ENCODE measurements around the gene CSNK1D.

The CSNK1D gene

DNA sequence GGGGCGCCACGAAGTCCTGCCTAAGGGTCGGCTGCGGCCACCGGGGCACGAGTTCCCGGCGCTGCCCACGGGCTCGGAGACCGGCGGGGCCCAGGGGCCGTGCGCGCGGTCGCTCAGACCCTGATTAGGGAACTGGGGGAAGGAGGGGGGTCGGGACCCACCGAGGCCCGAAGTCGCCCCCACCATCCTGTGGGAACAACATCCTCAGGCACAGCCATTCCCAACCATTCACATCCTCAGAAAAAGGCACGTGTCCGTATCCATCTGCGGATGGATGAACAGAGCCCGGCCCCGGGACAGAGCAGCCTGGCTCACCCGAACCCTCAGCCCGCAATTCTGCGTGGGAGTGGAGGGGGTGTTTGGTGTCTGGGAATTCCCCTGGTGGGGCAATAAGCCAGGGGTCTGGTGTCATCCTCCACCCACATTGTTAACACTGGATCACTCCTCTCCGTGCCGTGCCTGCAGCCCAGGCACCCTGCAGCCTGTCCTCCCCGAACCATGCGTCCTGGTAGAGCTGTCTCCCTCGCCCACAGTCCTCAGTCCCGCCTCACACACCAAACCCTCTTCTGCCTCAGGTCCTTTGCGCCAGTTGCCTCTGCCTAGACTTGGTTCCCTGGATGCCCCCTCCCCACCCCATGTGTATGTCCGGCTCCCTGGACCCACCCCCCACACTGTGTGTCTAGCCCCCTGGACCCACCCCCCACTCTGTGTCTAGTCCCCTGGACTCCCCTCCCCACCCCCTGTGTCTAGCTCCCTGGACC, 60.1 kb downstream of the CSNK1D start:
- TF ChIP-seq GATA3 (IDR thresholded peaks at IDR 0.05; ENCODE audit: low read depth, low read length) (no peak), GATA2 (IDR thresholded peaks at IDR 0.05; ENCODE audit: low read depth, low read length) (no peak)

GRCh38 chr17:82212331-82213250, 60.9 kb downstream of the CSNK1D start, which contains the start of gene CCDC57:
TSS of gene CCDC57 (minus strand) at chr17:82212842. CDS start at chr17:82201944, 10,898 bp downstream.
- TF ChIP-seq GATA3 (IDR thresholded peaks at IDR 0.05; ENCODE audit: low read depth, low read length) = no peak
- no peak for TF ChIP-seq GATA2 (IDR thresholded peaks at IDR 0.05; ENCODE audit: low read depth, low read length)

DNA sequence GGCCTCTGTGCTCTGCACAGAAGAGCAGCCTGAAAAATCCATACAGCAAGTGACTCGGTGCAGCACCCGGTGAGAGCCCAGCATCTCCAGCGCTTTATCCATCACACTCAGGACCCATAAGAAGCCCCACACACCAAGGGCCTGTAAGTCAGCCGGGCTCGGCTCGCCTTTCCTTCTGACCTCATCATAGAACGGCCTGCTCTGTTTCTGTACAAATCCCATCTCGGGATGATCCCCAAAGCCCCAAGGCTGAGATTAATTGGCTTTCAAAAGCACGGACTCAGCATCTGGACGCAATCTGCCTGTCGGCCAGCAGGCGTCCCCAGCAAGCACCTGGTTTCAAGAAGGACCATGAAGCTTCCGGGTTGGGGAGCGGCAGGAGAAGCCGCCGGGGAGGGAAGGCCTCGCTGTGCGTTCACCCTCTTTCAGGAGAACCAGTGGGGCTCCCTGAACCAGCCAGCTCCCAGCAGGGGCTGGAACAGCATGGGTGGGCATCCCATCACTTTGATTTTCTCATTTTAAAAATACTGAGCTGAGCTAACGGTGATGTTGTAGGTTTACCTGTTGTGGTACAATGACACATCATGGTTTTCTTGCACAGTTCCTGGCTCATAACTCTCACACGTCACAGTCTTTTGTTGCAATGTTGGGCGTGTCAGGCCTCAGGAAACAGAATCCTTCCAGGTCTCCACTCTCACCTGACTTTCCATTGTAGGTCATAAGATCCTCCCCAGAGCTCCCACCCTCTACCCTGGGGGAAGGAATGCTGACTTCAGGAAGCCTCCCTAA, 67.6 kb downstream of the CSNK1D start:
- TF ChIP-seq GATA3 (IDR thresholded peaks at IDR 0.05; ENCODE audit: low read depth, low read length) = no peak
- no peak for TF ChIP-seq GATA2 (IDR thresholded peaks at IDR 0.05; ENCODE audit: low read depth, low read length)

DNA sequence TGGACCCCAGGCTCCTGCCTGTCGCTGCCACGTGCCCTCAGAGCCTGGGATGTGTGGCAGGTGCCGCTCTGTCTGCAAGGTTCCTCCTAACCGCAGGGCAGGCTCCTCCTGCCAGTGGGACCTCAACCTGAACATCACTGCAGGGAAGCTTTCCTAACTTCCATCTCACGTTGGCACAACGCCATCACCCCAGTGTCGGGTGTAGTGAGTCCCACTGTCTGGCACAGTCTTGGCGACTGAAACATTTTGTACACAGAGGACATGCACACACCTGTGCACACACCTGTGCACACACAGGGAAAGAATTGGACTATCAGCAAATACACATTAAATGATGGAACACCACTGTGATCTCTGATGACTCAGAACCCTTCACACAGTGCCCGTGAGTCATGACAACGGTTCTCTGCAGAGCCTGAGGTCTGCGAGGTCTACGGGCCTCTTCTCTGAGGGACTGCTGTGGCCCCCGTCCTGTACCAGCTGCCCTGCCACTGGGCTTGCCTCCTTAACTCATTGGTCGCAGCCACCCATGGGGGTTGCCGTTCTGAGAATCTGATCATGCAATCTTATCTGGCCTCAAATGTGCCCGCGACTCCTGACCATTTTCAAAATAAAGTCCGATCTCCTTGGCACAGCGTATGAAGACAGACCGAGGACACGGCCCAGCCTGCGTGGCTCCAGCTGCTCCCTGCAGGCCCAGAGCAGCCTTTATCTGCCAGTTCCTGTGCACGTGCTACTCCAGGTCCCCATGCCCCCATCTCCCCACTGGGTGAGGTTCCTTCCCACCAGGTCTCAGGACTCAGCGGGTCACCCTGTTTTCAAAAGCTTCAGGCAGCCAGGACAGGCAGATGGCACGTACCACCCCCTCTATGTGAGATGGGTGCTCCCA, 68.4 kb downstream of the CSNK1D start:
- TF ChIP-seq GATA2 (IDR thresholded peaks at IDR 0.05; ENCODE audit: low read depth, low read length) (no peak), GATA3 (IDR thresholded peaks at IDR 0.05; ENCODE audit: low read depth, low read length) (no peak)

- no peak for TF ChIP-seq GATA3 (IDR thresholded peaks at IDR 0.05; ENCODE audit: low read depth, low read length)
- no peak for TF ChIP-seq GATA2 (IDR thresholded peaks at IDR 0.05; ENCODE audit: low read depth, low read length)
Measured at GRCh38 chr17:82203920-82204319, 69.6 kb downstream of the CSNK1D start.

GRCh38 chr17:82202981-82203380, 70.5 kb downstream of the CSNK1D start:
- no peak for TF ChIP-seq GATA2 (IDR thresholded peaks at IDR 0.05; ENCODE audit: low read depth, low read length)

DNA sequence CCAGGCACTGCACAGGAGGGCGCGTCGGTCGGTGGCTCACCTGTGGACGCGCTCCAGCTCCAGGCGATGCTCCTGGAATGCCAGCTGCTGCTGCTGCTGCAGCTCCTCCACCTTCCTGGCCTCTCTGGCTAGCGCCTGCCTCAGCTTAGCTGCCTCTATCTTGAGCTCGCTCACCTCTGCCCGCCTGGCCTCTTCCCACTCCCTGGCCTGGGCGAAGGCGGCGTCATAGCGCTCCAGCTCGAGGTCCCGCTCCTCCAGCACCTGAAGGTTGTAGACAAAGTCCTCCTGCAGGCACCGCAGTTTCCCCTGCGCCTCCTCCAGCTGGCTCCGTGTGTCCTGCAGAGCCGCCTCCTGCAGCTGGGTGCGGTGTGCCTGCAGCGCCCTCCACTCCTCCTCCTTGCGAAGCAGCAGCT, 72.0 kb downstream of the CSNK1D start:
- TF ChIP-seq GATA3 (IDR thresholded peaks at IDR 0.05; ENCODE audit: low read depth, low read length) = no peak
- no peak for TF ChIP-seq GATA2 (IDR thresholded peaks at IDR 0.05; ENCODE audit: low read depth, low read length)

DNA sequence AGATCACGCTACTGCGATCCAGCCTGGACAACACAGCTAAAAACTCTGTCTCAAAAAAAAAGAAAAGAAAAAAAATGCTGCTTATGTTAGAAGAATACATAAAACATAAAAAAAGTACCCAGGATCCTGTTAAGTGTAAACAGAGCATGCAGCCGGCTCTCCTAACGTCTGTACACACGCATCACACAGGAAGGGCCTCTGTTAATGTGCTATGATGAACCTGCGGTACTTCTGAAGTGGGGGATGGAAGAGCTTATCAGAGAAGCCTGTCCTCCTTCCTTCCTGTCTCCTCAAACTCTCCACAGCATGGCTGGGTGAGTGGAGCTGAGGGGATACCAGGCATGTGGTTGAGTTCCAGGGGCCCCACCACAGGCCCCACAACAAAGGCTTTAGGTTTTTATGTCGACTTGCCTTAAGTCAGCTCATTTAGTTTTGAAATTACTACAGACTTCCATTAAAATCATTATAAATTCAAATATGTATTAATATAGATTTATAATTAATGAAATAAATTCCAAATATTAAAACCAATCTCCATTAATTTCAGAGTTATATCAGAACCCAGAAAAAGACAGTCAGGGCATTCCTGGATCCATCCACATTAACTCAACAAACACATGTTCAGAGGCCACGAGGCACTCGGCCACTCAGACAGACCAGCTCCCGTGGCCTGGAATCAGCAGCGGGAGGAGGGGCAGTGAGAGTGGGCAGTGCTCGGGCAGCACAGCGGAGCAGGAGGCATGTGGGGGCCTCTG, 72.6 kb downstream of the CSNK1D start:
- TF ChIP-seq GATA2 (IDR thresholded peaks at IDR 0.05; ENCODE audit: low read depth, low read length) = no peak
- TF ChIP-seq GATA3 (IDR thresholded peaks at IDR 0.05; ENCODE audit: low read depth, low read length) = no peak

DNA sequence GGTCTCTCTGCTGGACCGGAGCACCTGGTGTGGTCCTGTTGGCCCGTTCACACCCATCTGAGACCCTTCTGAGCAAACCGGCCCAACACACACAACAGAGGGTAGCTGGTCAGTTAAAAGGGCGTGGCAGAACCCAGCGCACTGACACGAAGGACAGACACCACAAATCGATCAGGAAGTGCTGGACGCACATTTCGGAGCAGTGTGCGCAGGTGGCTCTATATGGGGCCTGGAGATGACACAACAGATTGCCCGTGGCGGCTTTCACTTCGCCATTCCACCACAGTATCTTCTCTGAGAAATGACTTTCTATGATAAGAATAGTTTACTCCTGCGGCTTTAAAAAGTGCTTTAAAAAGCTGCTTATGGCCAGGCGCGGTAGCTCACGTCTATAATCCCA, 73.4 kb downstream of the CSNK1D start:
- TF ChIP-seq GATA3 (IDR thresholded peaks at IDR 0.05; ENCODE audit: low read depth, low read length) = no peak
- TF ChIP-seq GATA2 (IDR thresholded peaks at IDR 0.05; ENCODE audit: low read depth, low read length) = no peak

DNA sequence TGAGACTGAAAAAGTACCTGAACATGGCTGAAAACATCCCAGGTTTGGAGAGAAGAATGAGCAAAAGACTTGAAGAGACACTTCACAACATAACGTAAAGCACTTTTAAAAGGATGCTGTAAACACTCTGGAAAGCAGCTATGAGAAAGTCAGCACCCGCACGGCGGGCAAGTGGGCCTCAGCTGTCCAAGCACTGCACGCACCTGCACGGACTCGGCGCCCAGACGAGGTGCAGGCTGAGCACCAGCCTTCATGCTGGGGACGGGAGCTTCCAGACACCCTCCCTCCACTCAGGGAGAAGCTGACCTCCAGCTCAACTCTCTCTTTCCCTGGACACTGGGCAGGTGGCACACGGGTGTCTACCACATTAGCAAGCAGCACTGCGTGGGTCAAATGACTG, 74.0 kb downstream of the CSNK1D start:
- TF ChIP-seq GATA2 (IDR thresholded peaks at IDR 0.05; ENCODE audit: low read depth, low read length) (no peak), GATA3 (IDR thresholded peaks at IDR 0.05; ENCODE audit: low read depth, low read length) (no peak)

DNA sequence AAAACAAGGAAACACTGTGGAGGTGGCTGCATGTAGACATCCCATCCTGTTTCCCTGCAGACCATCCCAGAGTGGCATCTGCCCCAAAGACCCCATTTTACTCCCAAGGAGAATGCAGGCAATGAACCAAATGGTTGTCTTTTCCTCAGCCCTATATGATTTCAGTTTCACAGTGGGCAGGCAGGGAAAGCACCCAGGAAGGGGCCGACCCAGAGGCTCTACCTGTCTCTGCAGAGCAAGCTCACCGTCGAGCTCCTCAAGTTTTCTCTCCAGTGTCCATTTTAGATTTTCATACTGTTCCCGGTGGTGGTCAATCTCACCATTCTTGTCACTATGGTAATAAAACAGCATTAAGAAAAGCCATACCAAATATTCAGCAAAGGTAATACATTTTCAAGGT, 75.4 kb downstream of the CSNK1D start:
- TF ChIP-seq GATA3 (IDR thresholded peaks at IDR 0.05; ENCODE audit: low read depth, low read length) (no peak), GATA2 (IDR thresholded peaks at IDR 0.05; ENCODE audit: low read depth, low read length) (no peak)

Data from SH-SY5Y (cell line).